ENCODE data around the gene ARHGEF3.

DNA sequence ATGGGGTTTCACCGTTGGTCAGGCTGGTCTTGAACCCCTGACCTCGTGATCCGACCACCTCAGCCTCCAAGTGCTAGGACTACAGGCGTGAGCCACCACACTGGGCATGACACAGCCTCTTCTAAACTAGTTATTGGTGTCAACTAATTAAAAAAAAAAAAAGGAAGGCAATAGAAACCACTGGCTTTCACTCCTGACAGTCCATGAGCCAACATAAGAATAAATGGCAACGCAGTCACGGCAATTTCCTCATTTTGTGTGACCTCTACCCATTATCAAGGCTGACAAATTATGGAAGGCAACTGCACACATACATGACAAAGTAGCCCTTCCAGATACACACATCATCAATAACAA lies 5.9 kb downstream of the ARHGEF3 start:
- TF ChIP-seq CTCF (IDR thresholded peaks at IDR 0.05; ENCODE audit: low read depth, low read length) (no peak), EZH2phosphoT487 (IDR thresholded peaks at IDR 0.05; ENCODE audit: low read depth) (no peak)

All from OCI-LY3 (cell line).